Stimulated activated CD4-positive, alpha-beta T cell treated with anti-CD3 and anti-CD28 coated beads, Interleukin-1b, Interleukin-23, amount 100 ng/mL, for 24 hours (primary cell): ENCODE results near the gene OR4P4.

Experiments
- DNase-seq, 4 experiments: peaks; one replicate each; pipeline ENCODE4 v3.0.0-alpha.2; 2020; ENCODE audit warnings: low read depth in 4 of 4, low spot score in 1 of 4

OR4P4 gene

GRCh38 chr11:55634813-55635212 lies at the start of gene OR4P4:
Gene OR4P4, plus strand, starts transcription at chr11:55635113.
- DNase-seq: no peak

DNA sequence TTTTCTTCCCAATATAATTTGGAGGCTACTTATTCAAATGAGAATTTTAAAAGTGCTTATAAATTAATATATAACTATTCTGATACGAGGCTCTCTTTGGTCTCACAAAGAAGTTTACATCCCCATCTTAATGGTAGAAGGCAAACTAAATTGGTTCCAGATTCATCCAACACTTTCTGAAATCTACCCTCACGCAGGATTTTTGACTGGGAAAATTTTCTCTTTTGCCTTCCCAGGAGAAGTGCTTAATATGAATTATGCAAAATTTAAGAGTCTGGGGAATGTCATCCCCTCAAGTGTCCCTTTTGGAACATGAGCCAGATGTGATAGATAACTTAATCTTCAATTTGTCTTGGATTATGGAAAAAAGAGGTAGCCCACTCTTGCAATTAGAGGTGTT lies 27.4 kb upstream of the OR4P4 start, which contains the start of gene OR4C11:
Gene OR4C11 (minus strand): TSS at position 101 of the 400 bp plus-strand sequence. CDS start 3,272 bp downstream, outside the sequence.
- DNase-seq: no peak

DNA sequence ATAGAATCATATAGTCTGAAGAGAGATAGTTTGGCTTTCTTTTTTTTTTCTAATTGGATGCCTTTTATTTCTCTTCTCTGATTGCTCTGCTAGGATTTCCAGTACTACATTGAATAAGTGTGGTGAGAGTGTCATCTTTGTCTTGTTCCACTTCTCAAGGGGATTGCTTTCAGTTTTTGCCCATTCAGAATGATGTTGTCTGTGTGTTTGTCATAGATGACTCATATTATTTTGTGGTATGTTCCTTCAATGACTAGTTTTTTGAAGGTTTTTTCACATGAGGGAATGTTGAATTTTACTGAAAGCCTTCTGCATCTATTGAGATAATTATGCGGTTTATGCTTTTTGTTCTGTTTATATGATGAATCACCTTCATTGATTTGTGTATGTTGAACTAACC lies 10.4 kb upstream of the OR4P4 start:
- no peak for DNase-seq

DNA sequence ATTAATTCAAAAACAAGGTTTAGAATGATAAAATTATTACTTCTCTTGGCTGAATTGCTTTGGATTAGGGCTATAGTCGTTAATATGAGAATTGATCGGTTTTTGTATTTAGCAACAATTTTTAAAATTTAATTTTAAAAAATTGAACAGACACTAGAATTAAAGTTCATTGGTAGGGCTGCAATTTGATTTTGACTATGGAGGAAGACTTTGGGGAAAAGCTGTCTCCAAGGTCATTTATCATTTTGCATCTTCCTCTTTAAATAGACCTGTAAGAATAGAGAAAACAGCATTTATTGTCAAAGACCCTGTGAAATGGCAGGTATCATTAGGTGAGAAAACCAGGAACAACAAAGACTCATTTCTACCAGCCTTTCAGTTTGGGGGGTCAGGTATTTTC lies 13.1 kb downstream of the OR4P4 start, which contains the start of gene OR4S2:
Gene OR4S2 (plus strand): TSS at position 301 of the 400 bp plus-strand sequence. CDS start 2,577 bp downstream, outside the sequence.
- DNase-seq: no peak

GRCh38 chr11:55652560-55652959 lies 17.6 kb downstream of the OR4P4 start:
- no peak for DNase-seq

DNA sequence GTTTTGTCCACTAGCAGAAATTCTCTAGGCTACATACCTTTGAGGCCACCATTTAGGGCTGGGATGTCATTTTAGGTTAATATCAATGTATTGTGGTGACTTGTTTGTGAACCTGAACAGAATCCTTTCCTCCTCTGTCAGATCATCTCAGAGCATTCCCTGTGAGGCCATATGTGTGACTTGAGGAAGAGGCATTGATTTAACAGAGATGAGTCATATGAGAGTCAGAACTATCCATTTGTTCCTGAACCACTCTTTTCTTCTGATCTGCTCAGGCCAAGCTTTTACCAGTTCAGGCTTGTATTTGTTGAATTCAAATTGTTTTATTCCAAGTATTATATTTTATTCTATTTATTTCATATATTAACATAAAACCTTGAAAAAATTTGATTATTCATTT lies 20.2 kb downstream of the OR4P4 start:
- DNase-seq: no peak

- no peak for DNase-seq
Measured at GRCh38 chr11:55658031-55658573, 23.2 kb downstream of the OR4P4 start.

- DNase-seq: no peak
Measured at GRCh38 chr11:55658608-55659007, 23.7 kb downstream of the OR4P4 start.

DNA sequence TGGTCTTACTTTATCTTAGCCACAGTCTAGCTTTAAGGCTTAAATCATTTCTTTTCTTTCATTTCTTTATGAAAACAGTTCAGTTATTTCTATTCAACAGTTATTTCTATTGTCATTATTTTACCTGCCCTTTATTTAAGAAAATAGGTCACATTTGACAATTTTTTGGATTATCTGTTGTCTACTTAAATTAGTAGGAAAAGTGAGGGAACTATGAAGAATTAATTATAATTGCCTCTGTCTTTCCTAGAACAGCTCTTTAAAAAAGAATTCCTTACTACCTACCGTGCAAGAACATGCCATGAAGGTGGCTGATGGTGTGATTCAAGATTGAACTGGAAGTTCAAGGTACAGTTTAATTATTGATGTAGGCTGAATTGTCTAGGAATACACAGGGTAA lies 27.0 kb downstream of the OR4P4 start, which contains the start of gene OR4C6:
Gene OR4C6 (plus strand): TSS at position 301 of the 400 bp plus-strand sequence. CDS start 2,966 bp downstream, outside the sequence.
- no peak for DNase-seq

DNA sequence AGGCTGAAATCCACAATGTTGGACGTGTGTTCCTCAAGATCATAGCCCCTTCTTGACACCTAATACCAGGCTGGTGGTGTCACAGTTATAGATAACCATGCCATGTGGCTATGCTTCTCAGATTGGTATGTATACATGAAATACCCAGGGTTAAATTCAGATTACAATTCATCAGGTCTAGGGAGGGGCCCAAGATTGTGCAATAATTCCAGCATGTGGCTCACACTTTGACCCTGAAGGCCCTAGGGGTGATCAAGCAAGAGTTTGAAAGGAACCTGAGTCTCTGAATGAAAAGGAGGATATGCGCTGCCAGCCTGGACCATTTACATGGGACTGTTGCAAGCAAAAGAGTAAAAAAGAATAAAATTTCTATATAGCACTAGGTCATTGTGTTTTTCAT lies 34.5 kb downstream of the OR4P4 start:
- DNase-seq: no peak

DNA sequence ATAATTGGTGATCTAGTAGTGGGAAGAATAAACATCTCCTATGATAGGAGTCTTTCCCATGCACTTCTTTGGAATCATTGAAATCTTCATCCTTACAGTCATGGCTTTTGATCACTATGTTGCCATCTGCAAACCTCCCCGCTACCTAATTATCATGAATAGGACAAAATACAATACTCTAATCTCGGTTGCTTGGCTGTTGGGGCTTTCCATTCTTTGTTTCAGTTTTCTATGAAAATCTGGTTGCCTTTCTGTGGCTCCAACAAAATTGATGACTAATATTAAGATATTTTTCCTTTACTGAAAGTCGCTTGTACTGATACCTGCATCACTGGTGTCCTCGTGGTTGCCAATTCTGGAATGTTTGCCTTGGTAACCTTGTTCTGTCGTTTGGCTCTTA lies 38.9 kb downstream of the OR4P4 start:
- no peak for DNase-seq
